Keratinocyte (primary cell): ENCODE data around the gene BBLN.
"Not testable (repeated sequence)": the region's sequence is repeated elsewhere in the genome, so short reads cannot be mapped to it uniquely, and the experiment has no call there.

ENCODE experiments used
- CTCF ChIP-seq, 3 experiments: IDR thresholded peaks in 1 of 3; conservative IDR thresholded peaks in 1 of 3; optimal IDR thresholded peaks in 1 of 3; 2 replicates in 2 of 3; 3 replicates in 1 of 3; pipeline versions ENCODE3 to v1.5.1; 2011; ENCODE audit warnings: low read length in 3 of 3, mild to moderate bottlenecking in 3 of 3, moderate library complexity in 2 of 3, control low read depth in 1 of 3, inconsistent platforms in 1 of 3; ENCODE audit not compliant: insufficient read depth in 2 of 3; ENCODE audit errors: extremely low read depth in 1 of 3
- EZH2 ChIP-seq: IDR thresholded peaks from one replicate; pipeline ENCODE4 v1.6.1; 2012; ENCODE audit warnings: inconsistent platforms, mild to moderate bottlenecking, low read length, moderate library complexity

GRCh38 chr9:128129976-128130590, 30.0 kb upstream of the BBLN start:
- not testable (repeated sequence) for TF ChIP-seq CTCF (optimal IDR thresholded peaks at IDR 0.05 in 1 of 3, IDR thresholded peaks at IDR 0.05 in 1 of 3, conservative IDR thresholded peaks at IDR 0.05 in 1 of 3; ENCODE audit: extremely low read depth in 1 of 3, insufficient read depth in 2 of 3, low read length in 3 of 3); EZH2
